Peyer's patch (tissue), 4 donors: Measurements from ENCODE around the gene NPHS1. TPM values are rescaled to one million over a fixed set of nuclear protein-coding genes. Genes with fewer than 3 reads are reported as not detected.
A peak's percentile ranks its signal among the peaks of the same experiment; 100 is the strongest.
"Not testable (repeated sequence)": the region's sequence is repeated elsewhere in the genome, so short reads cannot be mapped to it uniquely, and the experiment has no call there.

Experiments used
- DNase-seq, 3 donors: peaks; one replicate each; pipeline ENCODE4 v3.0.0-alpha.2; 2017 to 2019
- H3K27ac ChIP-seq, 4 donors: fragments of 200-600 bp; sonication (generic); one replicate each; pipeline ENCODE4 v1.5.1; 2016 to 2019
- H3K27me3 ChIP-seq, 2 donors: fragments of 200-600 bp; sonication (generic); one replicate each; pipeline ENCODE4 v1.5.1; 2019
- H3K36me3 ChIP-seq, 3 donors: fragments of 200-600 bp; sonication (generic); one replicate each; pipeline ENCODE4 v1.5.1; 2016 to 2019
- H3K4me1 ChIP-seq, 4 donors: fragments of 200-600 bp; sonication (generic); one replicate each; pipeline ENCODE4 v1.5.1; 2016 to 2019
- H3K4me3 ChIP-seq, 4 donors: fragments of 200-600 bp; sonication (generic); 1 replicate in 3 of 4; 2 replicates in 1 of 4; pipeline ENCODE4 v1.5.1; 2016 to 2019; ENCODE audit warnings: mild to moderate bottlenecking in 1 of 4
- H3K9me3 ChIP-seq, 4 donors: fragments of 200-600 bp; sonication (generic); one replicate each; pipeline ENCODE4 v1.5.1; 2016 to 2019; ENCODE audit warnings: mild to moderate bottlenecking in 1 of 4
- CTCF ChIP-seq, 6 experiments: fragments of 450-650 bp in 4 of 6; fragments of 200-600 bp in 2 of 6; sonication (generic) in 1 of 6; IDR thresholded peaks; one replicate each; pipeline ENCODE4 v1.5.1; 2017 to 2019; ENCODE audit warnings: antibody characterized with exemption in 6 of 6, mild to moderate bottlenecking in 3 of 6, moderate library complexity in 1 of 6
- POLR2A ChIP-seq, 2 donors: fragments of 450-650 bp; IDR thresholded peaks; one replicate each; pipeline ENCODE4 v1.5.1; 2017; ENCODE audit warnings: antibody characterized with exemption in 2 of 2, mild to moderate bottlenecking in 2 of 2, moderate library complexity in 2 of 2
- total RNA-seq, 4 donors: library from RNA; depleted of rRNA; stranded (reverse); fragments of >200 nt; gene quantifications; one replicate each; pipeline ENCODE4 v1.1.0, GENCODE V29; 2016

Gene NPHS1
- total RNA-seq, 4 donors from 2014 or later: not detected

GRCh38 chr19:35872180-35872579 is 19.9 kb upstream of the NPHS1 start:
- no peaks in the 10 kb centered on the region for H3K27me3 ChIP-seq
- H3K4me1 ChIP-seq: peaks cover 0 to 20% (median 18%) of the 10 kb centered on the region in 4 donors
- no peak for DNase-seq
- TF ChIP-seq CTCF (IDR thresholded peaks at IDR 0.05) (no peak), POLR2A (IDR thresholded peaks at IDR 0.05) (no peak)
- no peaks in the 10 kb centered on the region for H3K9me3 ChIP-seq
- H3K27ac ChIP-seq: no peak overlapping the region
- no peak overlapping the region for H3K4me3 ChIP-seq
- no peaks in the 10 kb centered on the region for H3K36me3 ChIP-seq

- Histone ChIP-seq H3K4me3 (no peak overlapping the region), H3K27ac (no peak overlapping the region), H3K9me3 (no peaks in the 10 kb centered on the region), H3K36me3 (no peaks in the 10 kb centered on the region), H3K4me1 (peaks cover 0 to 20% (median 18%) of the 10 kb centered on the region in 4 donors), H3K27me3 (no peaks in the 10 kb centered on the region)
- TF ChIP-seq POLR2A (IDR thresholded peaks at IDR 0.05) (no peak), CTCF (IDR thresholded peaks at IDR 0.05) (no peak)
- DNase-seq: no peak
Observed at GRCh38 chr19:35871611-35872010, 19.3 kb upstream of the NPHS1 start.

- Histone ChIP-seq H3K9me3 (no peaks in the 10 kb centered on the region), H3K4me3 (no peak overlapping the region), H3K27me3 (no peaks in the 10 kb centered on the region), H3K36me3 (no peaks in the 10 kb centered on the region), H3K4me1 (peaks cover 0 to 20% (median 18%) of the 10 kb centered on the region in 4 donors), H3K27ac (no peak overlapping the region)
- no peak for TF ChIP-seq CTCF (IDR thresholded peaks at IDR 0.05)
- no peak for TF ChIP-seq POLR2A (IDR thresholded peaks at IDR 0.05)
- DNase-seq: no peak
Observed at GRCh38 chr19:35870798-35871197, 18.5 kb upstream of the NPHS1 start.

- not testable (repeated sequence) for DNase-seq, H3K27ac ChIP-seq, H3K27me3 ChIP-seq, H3K36me3 ChIP-seq, H3K9me3 ChIP-seq
- Histone ChIP-seq H3K4me3 (peak overlapping the region in 1 of 4 donors; percentile 55), H3K4me1 (peaks cover 0 to 20% (median 18%) of the 10 kb centered on the region in 4 donors)
Observed at GRCh38 chr19:35870124-35870736, 17.9 kb upstream of the NPHS1 start.

GRCh38 chr19:35869327-35870123 is 17.2 kb upstream of the NPHS1 start:
- H3K9me3 ChIP-seq: no peaks in the 10 kb centered on the region
- H3K36me3 ChIP-seq: no peaks in the 10 kb centered on the region
- peaks cover 0 to 20% (median 18%) of the 10 kb centered on the region in 4 donors for H3K4me1 ChIP-seq
- H3K4me3 ChIP-seq: peak overlapping the region in 3 of 4 donors; percentile 29 to 56 (median 55)
- TF ChIP-seq CTCF (IDR thresholded peaks at IDR 0.05): no peak
- no peak for TF ChIP-seq POLR2A (IDR thresholded peaks at IDR 0.05)
- no peaks in the 10 kb centered on the region for H3K27me3 ChIP-seq
- no peak overlapping the region for H3K27ac ChIP-seq
- peak; percentile 65 to 83 (median 67) for DNase-seq

- Histone ChIP-seq H3K27me3 (no peaks in the 10 kb centered on the region), H3K9me3 (no peaks in the 10 kb centered on the region), H3K36me3 (no peaks in the 10 kb centered on the region), H3K4me3 (peak overlapping the region; percentile 20 to 56 (median 55)), H3K4me1 (peaks cover 0 to 20% (median 18%) of the 10 kb centered on the region in 4 donors), H3K27ac (no peak overlapping the region)
- no peak for DNase-seq
- TF ChIP-seq POLR2A (IDR thresholded peaks at IDR 0.05) (no peak), CTCF (IDR thresholded peaks at IDR 0.05) (no peak)
Observed at GRCh38 chr19:35868823-35869326, 16.6 kb upstream of the NPHS1 start.
